Colonic mucosa (tissue), 4 donors: ENCODE measurements around the gene EIF2AK3. TPM values are rescaled to one million over a fixed set of nuclear protein-coding genes. Genes with fewer than 3 reads are reported as not detected.

ENCODE experiments used
- DNase-seq: peaks from one replicate; pipeline ENCODE4 v3.0.0-alpha.2; 2020
- H3K27ac ChIP-seq: fragments of 200-600 bp; one replicate; pipeline ENCODE4 v1.8.0; 2021
- H3K27me3 ChIP-seq: fragments of 200-600 bp; one replicate; pipeline ENCODE4 v1.8.0; 2021
- H3K36me3 ChIP-seq: fragments of 200-600 bp; one replicate; pipeline ENCODE4 v1.8.0; 2021
- H3K4me1 ChIP-seq: fragments of 200-600 bp; one replicate; pipeline ENCODE4 v1.8.0; 2021; ENCODE audit warnings: mild to moderate bottlenecking
- H3K4me3 ChIP-seq: fragments of 200-600 bp; one replicate; pipeline ENCODE4 v1.8.0; 2021
- H3K9ac ChIP-seq, 2 donors: one replicate each; pipeline ENCODE4 v1.7.0; 2013; ENCODE audit warnings: control low read depth in 2 of 2, low read depth in 2 of 2, low read length in 2 of 2
- H3K9me3 ChIP-seq: fragments of 200-600 bp; one replicate; pipeline ENCODE4 v1.8.0; 2021
- CTCF ChIP-seq: fragments of 200-600 bp; IDR thresholded peaks from one replicate; pipeline ENCODE4 v1.8.0; 2022; ENCODE audit warnings: antibody characterized with exemption, mild to moderate bottlenecking
- intact Hi-C: fragments of 100-400 bp; cut with DNase I; formaldehyde crosslinking; loops from one replicate; pipeline ENCODE4 v1.14.1; 2022
- total RNA-seq, 2 donors: library from RNA; stranded (reverse); fragmentation: NEBNext Ultra II Directional in 1 of 2; extraction: Animal tissue kit (Norgen Biotek cat#: 25700) in 1 of 2; gene quantifications; one replicate each; pipeline ENCODE4 v1.2.1, GENCODE V29; 2021
- donor health status: healthy.
- donor health status: DM: no; HTN: no; CAD: no.
- donor health status: DM: no; HTN: no; CAD: no.

Gene EIF2AK3
- total RNA-seq, 2 donors from 2014 or later = 23.0 to 38.3 TPM

- H3K27ac ChIP-seq = no peak overlapping the region
- TF ChIP-seq CTCF = no peak
- H3K4me3 ChIP-seq = no peak overlapping the region
- no peaks in the 10 kb centered on the region for H3K9me3 ChIP-seq
- no peaks in the 10 kb centered on the region for H3K4me1 ChIP-seq
- H3K36me3 ChIP-seq = no peaks in the 10 kb centered on the region
- DNase-seq = no peak
- H3K27me3 ChIP-seq = no peaks in the 10 kb centered on the region
- intact Hi-C loops = no loop called here
- no peak overlapping the region for H3K9ac ChIP-seq
These were observed 24.1 kb downstream of the EIF2AK3 start for GRCh38 chr2:88603146-88603545.

GRCh38 chr2:88602022-88602421, 25.2 kb downstream of the EIF2AK3 start:
- no peak for TF ChIP-seq CTCF
- DNase-seq = no peak
- no peak overlapping the region for H3K4me3 ChIP-seq
- H3K9ac ChIP-seq = no peak overlapping the region
- H3K36me3 ChIP-seq = no peaks in the 10 kb centered on the region
- no peaks in the 10 kb centered on the region for H3K9me3 ChIP-seq
- H3K27ac ChIP-seq = no peak overlapping the region
- H3K4me1 ChIP-seq = no peaks in the 10 kb centered on the region
- no peaks in the 10 kb centered on the region for H3K27me3 ChIP-seq
- intact Hi-C loops = no loop called here

GRCh38 chr2:88601286-88601685, 26.0 kb downstream of the EIF2AK3 start:
- Histone ChIP-seq H3K9ac (no peak overlapping the region), H3K9me3 (no peaks in the 10 kb centered on the region), H3K27me3 (no peaks in the 10 kb centered on the region), H3K4me1 (no peaks in the 10 kb centered on the region), H3K27ac (no peak overlapping the region), H3K4me3 (no peak overlapping the region), H3K36me3 (no peaks in the 10 kb centered on the region)
- no peak for DNase-seq
- intact Hi-C loops = no loop called here
- no peak for TF ChIP-seq CTCF

GRCh38 chr2:88600038-88600465, 27.2 kb downstream of the EIF2AK3 start:
- no peak for TF ChIP-seq CTCF
- H3K9ac ChIP-seq = no peak overlapping the region
- H3K9me3 ChIP-seq = no peaks in the 10 kb centered on the region
- peak overlapping the region; percentile 32 for H3K27ac ChIP-seq
- no peaks in the 10 kb centered on the region for H3K27me3 ChIP-seq
- no peak overlapping the region for H3K4me3 ChIP-seq
- no peaks in the 10 kb centered on the region for H3K4me1 ChIP-seq
- no peaks in the 10 kb centered on the region for H3K36me3 ChIP-seq
- DNase-seq = peak; percentile 72
- intact Hi-C loops = no loop called here

GRCh38 chr2:88599527-88599926, 27.7 kb downstream of the EIF2AK3 start:
- intact Hi-C loops = no loop called here
- H3K9me3 ChIP-seq = no peaks in the 10 kb centered on the region
- peak overlapping the region; percentile 32 for H3K27ac ChIP-seq
- H3K36me3 ChIP-seq = no peaks in the 10 kb centered on the region
- H3K9ac ChIP-seq = no peak overlapping the region
- no peaks in the 10 kb centered on the region for H3K27me3 ChIP-seq
- DNase-seq = no peak
- TF ChIP-seq CTCF = no peak
- no peak overlapping the region for H3K4me3 ChIP-seq
- H3K4me1 ChIP-seq = no peaks in the 10 kb centered on the region

GRCh38 chr2:88597168-88597567, 30.1 kb downstream of the EIF2AK3 start:
- no peak overlapping the region for H3K4me3 ChIP-seq
- H3K27ac ChIP-seq = no peak overlapping the region
- H3K4me1 ChIP-seq = no peaks in the 10 kb centered on the region
- DNase-seq = no peak
- peaks cover 3% of the 10 kb centered on the region for H3K36me3 ChIP-seq
- H3K9me3 ChIP-seq = no peaks in the 10 kb centered on the region
- no peak for TF ChIP-seq CTCF
- intact Hi-C loops = no loop called here
- H3K9ac ChIP-seq = no peak overlapping the region
- no peaks in the 10 kb centered on the region for H3K27me3 ChIP-seq
